ENCODE results near the gene ATP8B1.
A peak's percentile ranks its signal among the peaks of the same experiment; 100 is the strongest.

Gene ATP8B1

GRCh38 chr18:57801761-57802212, 1.3 kb downstream of the ATP8B1 start:
- Histone ChIP-seq H3K9me3 (ENCODE audit: control insufficient read depth, low read length) (no peaks in the 10 kb centered on the region), H3K9ac (ENCODE audit: low read length) (peak overlapping the region; percentile 99), H3K27me3 (ENCODE audit: control insufficient read depth, insufficient read depth, low read length) (no peaks in the 10 kb centered on the region), H3K36me3 (ENCODE audit: control insufficient read depth, insufficient read depth, low read length) (peaks cover 3% of the 10 kb centered on the region), H3K4me3 (ENCODE audit: low read length) (peak overlapping the region; percentile 95), H3K4me1 (ENCODE audit: control insufficient read depth, insufficient read depth, low read length) (peaks cover 27% of the 10 kb centered on the region)

GRCh38 chr18:57801325-57801724, 1.8 kb downstream of the ATP8B1 start:
- H3K36me3 ChIP-seq (ENCODE audit: control insufficient read depth, insufficient read depth, low read length) = peaks cover 3% of the 10 kb centered on the region
- peak overlapping the region; percentile 95 for H3K4me3 ChIP-seq (ENCODE audit: low read length)
- H3K9me3 ChIP-seq (ENCODE audit: control insufficient read depth, low read length) = no peaks in the 10 kb centered on the region
- H3K9ac ChIP-seq (ENCODE audit: low read length) = peak overlapping the region; percentile 99
- peaks cover 29% of the 10 kb centered on the region for H3K4me1 ChIP-seq (ENCODE audit: control insufficient read depth, insufficient read depth, low read length)
- H3K27me3 ChIP-seq (ENCODE audit: control insufficient read depth, insufficient read depth, low read length) = no peaks in the 10 kb centered on the region

- no peaks in the 10 kb centered on the region for H3K27me3 ChIP-seq (ENCODE audit: control insufficient read depth, insufficient read depth, low read length)
- no peak overlapping the region for H3K4me3 ChIP-seq (ENCODE audit: low read length)
- no peaks in the 10 kb centered on the region for H3K9me3 ChIP-seq (ENCODE audit: control insufficient read depth, low read length)
- peak overlapping the region; percentile 38 for H3K9ac ChIP-seq (ENCODE audit: low read length)
- peaks cover 3% of the 10 kb centered on the region for H3K36me3 ChIP-seq (ENCODE audit: control insufficient read depth, insufficient read depth, low read length)
- H3K4me1 ChIP-seq (ENCODE audit: control insufficient read depth, insufficient read depth, low read length) = peaks cover 33% of the 10 kb centered on the region
Measured at GRCh38 chr18:57798713-57799373, 4.3 kb downstream of the ATP8B1 start.

- Histone ChIP-seq H3K36me3 (ENCODE audit: control insufficient read depth, insufficient read depth, low read length) (peaks cover 3% of the 10 kb centered on the region), H3K27me3 (ENCODE audit: control insufficient read depth, insufficient read depth, low read length) (no peaks in the 10 kb centered on the region), H3K4me3 (ENCODE audit: low read length) (peak overlapping the region; percentile 2), H3K9me3 (ENCODE audit: control insufficient read depth, low read length) (no peaks in the 10 kb centered on the region), H3K9ac (ENCODE audit: low read length) (peak overlapping the region; percentile 58), H3K4me1 (ENCODE audit: control insufficient read depth, insufficient read depth, low read length) (peaks cover 49% of the 10 kb centered on the region)
Measured at GRCh38 chr18:57797209-57797651, 5.9 kb downstream of the ATP8B1 start.

GRCh38 chr18:57794951-57795728, 8.0 kb downstream of the ATP8B1 start:
- no peak overlapping the region for H3K4me3 ChIP-seq (ENCODE audit: low read length)
- no peak overlapping the region for H3K9ac ChIP-seq (ENCODE audit: low read length)
- no peaks in the 10 kb centered on the region for H3K27me3 ChIP-seq (ENCODE audit: control insufficient read depth, insufficient read depth, low read length)
- peaks cover 3% of the 10 kb centered on the region for H3K36me3 ChIP-seq (ENCODE audit: control insufficient read depth, insufficient read depth, low read length)
- H3K4me1 ChIP-seq (ENCODE audit: control insufficient read depth, insufficient read depth, low read length) = peaks cover 54% of the 10 kb centered on the region
- H3K9me3 ChIP-seq (ENCODE audit: control insufficient read depth, low read length) = no peaks in the 10 kb centered on the region

GRCh38 chr18:57793302-57793986, 9.7 kb downstream of the ATP8B1 start:
- no peak overlapping the region for H3K4me3 ChIP-seq (ENCODE audit: low read length)
- H3K36me3 ChIP-seq (ENCODE audit: control insufficient read depth, insufficient read depth, low read length) = peaks cover 3% of the 10 kb centered on the region
- H3K27me3 ChIP-seq (ENCODE audit: control insufficient read depth, insufficient read depth, low read length) = no peaks in the 10 kb centered on the region
- peak overlapping the region; percentile 45 for H3K9ac ChIP-seq (ENCODE audit: low read length)
- H3K9me3 ChIP-seq (ENCODE audit: control insufficient read depth, low read length) = no peaks in the 10 kb centered on the region
- H3K4me1 ChIP-seq (ENCODE audit: control insufficient read depth, insufficient read depth, low read length) = peaks cover 67% of the 10 kb centered on the region

GRCh38 chr18:57792631-57793301, 10.3 kb downstream of the ATP8B1 start:
- no peaks in the 10 kb centered on the region for H3K36me3 ChIP-seq (ENCODE audit: control insufficient read depth, insufficient read depth, low read length)
- no peaks in the 10 kb centered on the region for H3K27me3 ChIP-seq (ENCODE audit: control insufficient read depth, insufficient read depth, low read length)
- no peak overlapping the region for H3K4me3 ChIP-seq (ENCODE audit: low read length)
- peak overlapping the region; percentile 45 for H3K9ac ChIP-seq (ENCODE audit: low read length)
- no peaks in the 10 kb centered on the region for H3K9me3 ChIP-seq (ENCODE audit: control insufficient read depth, low read length)
- peaks cover 67% of the 10 kb centered on the region for H3K4me1 ChIP-seq (ENCODE audit: control insufficient read depth, insufficient read depth, low read length)

- Histone ChIP-seq H3K9me3 (ENCODE audit: control insufficient read depth, low read length) (no peaks in the 10 kb centered on the region), H3K4me1 (ENCODE audit: control insufficient read depth, insufficient read depth, low read length) (peaks cover 66% of the 10 kb centered on the region), H3K9ac (ENCODE audit: low read length) (no peak overlapping the region), H3K36me3 (ENCODE audit: control insufficient read depth, insufficient read depth, low read length) (no peaks in the 10 kb centered on the region), H3K4me3 (ENCODE audit: low read length) (no peak overlapping the region), H3K27me3 (ENCODE audit: control insufficient read depth, insufficient read depth, low read length) (no peaks in the 10 kb centered on the region)
Measured at GRCh38 chr18:57791911-57792310, 11.2 kb downstream of the ATP8B1 start.

GRCh38 chr18:57791192-57791591, 11.9 kb downstream of the ATP8B1 start:
- no peak overlapping the region for H3K4me3 ChIP-seq (ENCODE audit: low read length)
- H3K36me3 ChIP-seq (ENCODE audit: control insufficient read depth, insufficient read depth, low read length) = no peaks in the 10 kb centered on the region
- H3K9me3 ChIP-seq (ENCODE audit: control insufficient read depth, low read length) = no peaks in the 10 kb centered on the region
- peaks cover 67% of the 10 kb centered on the region for H3K4me1 ChIP-seq (ENCODE audit: control insufficient read depth, insufficient read depth, low read length)
- no peaks in the 10 kb centered on the region for H3K27me3 ChIP-seq (ENCODE audit: control insufficient read depth, insufficient read depth, low read length)
- no peak overlapping the region for H3K9ac ChIP-seq (ENCODE audit: low read length)

- no peak overlapping the region for H3K4me3 ChIP-seq (ENCODE audit: low read length)
- no peaks in the 10 kb centered on the region for H3K9me3 ChIP-seq (ENCODE audit: control insufficient read depth, low read length)
- peaks cover 65% of the 10 kb centered on the region for H3K4me1 ChIP-seq (ENCODE audit: control insufficient read depth, insufficient read depth, low read length)
- no peaks in the 10 kb centered on the region for H3K27me3 ChIP-seq (ENCODE audit: control insufficient read depth, insufficient read depth, low read length)
- H3K36me3 ChIP-seq (ENCODE audit: control insufficient read depth, insufficient read depth, low read length) = no peaks in the 10 kb centered on the region
- no peak overlapping the region for H3K9ac ChIP-seq (ENCODE audit: low read length)
Measured at GRCh38 chr18:57790316-57790715, 12.8 kb downstream of the ATP8B1 start.

GRCh38 chr18:57789759-57790158, 13.4 kb downstream of the ATP8B1 start:
- no peaks in the 10 kb centered on the region for H3K9me3 ChIP-seq (ENCODE audit: control insufficient read depth, low read length)
- no peaks in the 10 kb centered on the region for H3K36me3 ChIP-seq (ENCODE audit: control insufficient read depth, insufficient read depth, low read length)
- no peak overlapping the region for H3K4me3 ChIP-seq (ENCODE audit: low read length)
- H3K27me3 ChIP-seq (ENCODE audit: control insufficient read depth, insufficient read depth, low read length) = no peaks in the 10 kb centered on the region
- H3K4me1 ChIP-seq (ENCODE audit: control insufficient read depth, insufficient read depth, low read length) = peaks cover 65% of the 10 kb centered on the region
- peak overlapping the region; percentile 33 for H3K9ac ChIP-seq (ENCODE audit: low read length)

All from mucosa of stomach (tissue), 1 donor.